Smooth muscle cell (in vitro differentiated cells): ENCODE data around the gene SLC66A2. TPM values are rescaled to one million over a fixed set of nuclear protein-coding genes. Genes with fewer than 3 reads are reported as not detected.

ENCODE experiments used
- DNase-seq: peaks from one replicate; lab custom pipeline; 2025; ENCODE audit not compliant: unreplicated experiment; lab: John Stamatoyannopoulos, UW
- H2AFZ ChIP-seq: fragments of 200-600 bp; sonication (generic); 2 replicates; pipeline ENCODE4 v1.6.0; 2016; ENCODE audit warnings: antibody characterized with exemption, low read depth, mild to moderate bottlenecking
- H3F3A ChIP-seq: fragments of 200-600 bp; sonication (generic); 2 replicates; pipeline ENCODE4 v1.6.0; 2017; ENCODE audit warnings: antibody characterized with exemption, low read depth
- H3K27ac ChIP-seq: fragments of 200-600 bp; sonication (generic); 2 replicates; pipeline ENCODE4 v1.5.1; 2016; ENCODE audit warnings: low read depth, mild to moderate bottlenecking
- H3K27me3 ChIP-seq: fragments of 200-600 bp; sonication (generic); 2 replicates; pipeline ENCODE4 v1.6.1; 2016; ENCODE audit warnings: low read depth, mild to moderate bottlenecking
- H3K36me3 ChIP-seq: fragments of 200-600 bp; sonication (generic); 2 replicates; pipeline ENCODE4 v1.5.1; 2016; ENCODE audit warnings: low read depth
- H3K4me1 ChIP-seq: fragments of 200-600 bp; sonication (generic); 2 replicates; pipeline ENCODE4 v1.5.1; 2016; ENCODE audit warnings: low read depth
- H3K4me2 ChIP-seq: fragments of 200-600 bp; sonication (generic); 2 replicates; pipeline ENCODE4 v1.6.0; 2016; ENCODE audit warnings: mild to moderate bottlenecking
- H3K4me3 ChIP-seq: fragments of 200-600 bp; sonication (generic); 2 replicates; pipeline ENCODE4 v1.5.1; 2016; ENCODE audit warnings: mild to moderate bottlenecking
- H3K79me2 ChIP-seq: fragments of 200-600 bp; sonication (generic); 2 replicates; pipeline ENCODE4 v1.6.0; 2016; ENCODE audit warnings: low read depth, mild to moderate bottlenecking
- H3K9ac ChIP-seq: fragments of 200-600 bp; sonication (generic); 2 replicates; pipeline ENCODE4 v1.6.0; 2016; ENCODE audit warnings: low read depth
- H3K9me3 ChIP-seq: fragments of 200-600 bp; sonication (generic); replicated peaks from 2 replicates; pipeline ENCODE4 v1.5.1; 2016; ENCODE audit warnings: low read depth
- H4K20me1 ChIP-seq: fragments of 200-600 bp; sonication (generic); 2 replicates; pipeline ENCODE4 v1.6.0; 2016; ENCODE audit warnings: low read depth
- CTCF ChIP-seq: fragments of 200-600 bp; sonication (generic); IDR thresholded peaks from 2 replicates; pipeline ENCODE4 v1.5.1; 2017; ENCODE audit warnings: borderline replicate concordance, mild to moderate bottlenecking, antibody characterized with exemption; ENCODE audit not compliant: insufficient read depth, poor library complexity, severe bottlenecking
- WGBS: methylation state at CpG from one replicate; pipeline ENCODE4 v1.1.7; 2016; ENCODE audit warnings: low lambda C conversion rate; 5-methylcytosine and 5-hydroxymethylcytosine counted together
- polyA plus RNA-seq: library from polyadenylated mRNA; unstranded; fragments of >200 nt; fragmentation: Nextera tagmentation; extraction: Ambion mirVana; gene quantifications from 2 replicates; pipeline ENCODE4 v1.2.1, GENCODE V29; 2016
- total RNA-seq: library from RNA; depleted of rRNA; stranded (reverse); fragments of >200 nt; gene quantifications from 2 replicates; pipeline ENCODE4 v1.2.3, GENCODE V29; 2014

SLC66A2 gene
- total and polyA plus RNA-seq, 2 experiments from 2014 or later, result 23.6 to 37.9 TPM

GRCh38 chr18:79856119-79857007 lies 95.1 kb downstream of the SLC66A2 start:
- H3K36me3 ChIP-seq, result no peaks in the 10 kb centered on the region
- TF ChIP-seq CTCF, result no peak
- no peak overlapping the region for H3K9ac ChIP-seq
- H3K27ac ChIP-seq, result no peak overlapping the region
- H3K27me3 ChIP-seq, result no peaks in the 10 kb centered on the region
- 60% methylated on average over 26 of the region's 26 CpGs for WGBS
- no peaks in the 10 kb centered on the region for H3K79me2 ChIP-seq
- no peaks in the 10 kb centered on the region for H3F3A ChIP-seq
- H3K9me3 ChIP-seq, result no peaks in the 10 kb centered on the region
- no peaks in the 10 kb centered on the region for H3K4me1 ChIP-seq
- no peak for DNase-seq
- H3K4me2 ChIP-seq, result no peak overlapping the region
- H3K4me3 ChIP-seq, result no peak overlapping the region
- H2AFZ ChIP-seq, result no peak overlapping the region
- H4K20me1 ChIP-seq, result no peaks in the 10 kb centered on the region

DNA sequence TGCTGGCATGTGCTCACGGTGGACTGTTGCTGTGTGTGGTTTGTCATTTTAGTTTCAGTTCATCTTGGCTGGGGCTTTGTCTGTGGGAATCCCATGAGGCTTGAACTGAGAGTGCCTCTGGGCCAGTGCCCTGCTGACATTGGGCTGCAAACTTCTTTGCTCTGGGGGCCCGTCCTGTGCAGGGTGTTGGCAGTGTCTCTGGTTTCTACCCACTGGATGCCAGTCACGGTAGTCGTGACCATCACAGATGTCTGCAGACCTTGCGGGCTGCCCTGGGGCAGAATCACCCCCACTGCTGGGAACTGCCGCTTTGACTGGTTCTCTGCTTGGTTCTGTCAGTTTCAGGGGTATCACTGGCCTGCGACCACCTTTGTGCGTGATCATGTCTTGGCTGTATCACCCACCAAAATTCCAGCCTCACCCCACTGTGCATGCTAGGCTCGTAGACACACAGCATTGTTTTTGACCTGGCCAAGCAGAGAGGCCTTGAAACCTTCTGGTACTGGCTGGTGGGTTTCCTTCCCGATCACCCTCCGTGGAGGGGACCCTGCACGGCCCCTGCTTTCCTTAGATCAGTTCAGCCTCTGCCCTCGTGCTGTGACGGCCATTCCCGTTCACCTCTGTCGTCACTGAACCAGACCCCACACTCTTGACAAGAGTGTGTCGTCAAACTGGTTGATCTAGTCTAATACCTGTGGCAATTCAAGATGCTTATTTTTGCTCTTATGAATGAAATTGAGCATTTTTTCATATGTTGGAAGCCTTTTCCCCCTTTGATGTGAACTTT lies 96.1 kb downstream of the SLC66A2 start:
- Histone ChIP-seq H3K36me3 (no peaks in the 10 kb centered on the region), H3K4me2 (no peak overlapping the region), H3K27me3 (no peaks in the 10 kb centered on the region), H3F3A (no peaks in the 10 kb centered on the region), H2AFZ (no peak overlapping the region), H3K4me1 (no peaks in the 10 kb centered on the region), H4K20me1 (no peaks in the 10 kb centered on the region), H3K79me2 (no peaks in the 10 kb centered on the region), H3K4me3 (no peak overlapping the region), H3K9ac (no peak overlapping the region), H3K27ac (no peak overlapping the region), H3K9me3 (no peaks in the 10 kb centered on the region)
- TF ChIP-seq CTCF, result no peak
- DNase-seq, result no peak
- 84% methylated on average over 17 of the region's 17 CpGs for WGBS

DNA sequence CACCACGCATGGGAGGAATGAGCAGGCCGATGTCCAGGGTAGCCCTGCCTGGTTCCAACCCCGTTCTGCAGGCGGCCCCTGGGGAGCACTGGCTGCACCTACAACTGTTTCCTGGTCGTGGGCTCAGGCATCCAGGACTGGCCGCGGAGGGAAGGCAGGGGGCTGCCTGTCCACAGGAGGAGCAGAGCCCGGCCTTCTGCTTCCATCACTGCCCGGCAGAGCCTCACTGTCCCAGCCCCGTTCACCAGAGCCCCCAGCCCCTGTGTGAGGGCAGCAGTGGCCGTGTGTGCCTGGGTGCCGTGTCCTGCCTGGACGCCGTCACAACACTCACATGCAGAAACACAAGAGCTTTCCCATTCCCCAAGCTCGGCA lies 97.5 kb downstream of the SLC66A2 start:
- Histone ChIP-seq H2AFZ (no peak overlapping the region), H3K4me3 (no peak overlapping the region), H3K4me1 (no peaks in the 10 kb centered on the region), H3K9me3 (no peaks in the 10 kb centered on the region), H3F3A (no peaks in the 10 kb centered on the region), H3K27ac (no peak overlapping the region), H4K20me1 (no peaks in the 10 kb centered on the region), H3K27me3 (no peaks in the 10 kb centered on the region), H3K79me2 (no peaks in the 10 kb centered on the region), H3K36me3 (no peaks in the 10 kb centered on the region), H3K9ac (no peak overlapping the region), H3K4me2 (no peak overlapping the region)
- TF ChIP-seq CTCF, result no peak
- WGBS, result 92% methylated on average over 15 of the region's 15 CpGs
- no peak for DNase-seq
